Measurements from ENCODE around the gene TACSTD2.

DNA sequence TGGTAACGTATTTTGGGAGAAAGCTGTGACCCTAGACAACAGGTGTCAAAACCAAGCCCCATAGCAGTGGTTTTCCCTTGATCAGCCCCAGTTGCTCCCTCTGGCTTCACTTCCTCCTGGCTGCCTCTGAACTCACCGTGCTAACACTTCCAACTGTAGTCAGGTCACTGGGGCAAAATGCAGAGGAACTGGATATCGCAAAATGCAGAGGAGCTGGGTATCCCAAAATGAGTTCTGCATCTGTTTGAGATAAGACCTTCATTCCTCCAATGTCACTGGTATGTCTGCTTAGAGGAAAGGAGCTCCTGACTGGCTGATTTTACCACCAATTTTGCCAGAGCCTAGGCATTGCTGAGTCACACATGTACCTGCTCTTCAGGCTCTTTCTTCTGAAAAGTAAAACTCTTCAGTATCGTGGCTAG, 19.6 kb upstream of the TACSTD2 start:
- TF ChIP-seq ZNF263 (CRISPR knock-in tag; IDR thresholded peaks at IDR 0.05) (no peak), SMAD9 (CRISPR knock-in tag; IDR thresholded peaks at IDR 0.05) (no peak), NFE2L1 (CRISPR knock-in tag; IDR thresholded peaks at IDR 0.05; ENCODE audit: borderline replicate concordance) (no peak)
- TF ChIP-seq, protein P1, sequence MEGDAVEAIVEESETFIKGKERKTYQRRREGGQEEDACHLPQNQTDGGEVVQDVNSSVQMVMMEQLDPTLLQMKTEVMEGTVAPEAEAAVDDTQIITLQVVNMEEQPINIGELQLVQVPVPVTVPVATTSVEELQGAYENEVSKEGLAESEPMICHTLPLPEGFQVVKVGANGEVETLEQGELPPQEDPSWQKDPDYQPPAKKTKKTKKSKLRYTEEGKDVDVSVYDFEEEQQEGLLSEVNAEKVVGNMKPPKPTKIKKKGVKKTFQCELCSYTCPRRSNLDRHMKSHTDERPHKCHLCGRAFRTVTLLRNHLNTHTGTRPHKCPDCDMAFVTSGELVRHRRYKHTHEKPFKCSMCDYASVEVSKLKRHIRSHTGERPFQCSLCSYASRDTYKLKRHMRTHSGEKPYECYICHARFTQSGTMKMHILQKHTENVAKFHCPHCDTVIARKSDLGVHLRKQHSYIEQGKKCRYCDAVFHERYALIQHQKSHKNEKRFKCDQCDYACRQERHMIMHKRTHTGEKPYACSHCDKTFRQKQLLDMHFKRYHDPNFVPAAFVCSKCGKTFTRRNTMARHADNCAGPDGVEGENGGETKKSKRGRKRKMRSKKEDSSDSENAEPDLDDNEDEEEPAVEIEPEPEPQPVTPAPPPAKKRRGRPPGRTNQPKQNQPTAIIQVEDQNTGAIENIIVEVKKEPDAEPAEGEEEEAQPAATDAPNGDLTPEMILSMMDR (CRISPR knock-in tag; IDR thresholded peaks at IDR 0.05): no peak
- TF ChIP-seq, protein P2, sequence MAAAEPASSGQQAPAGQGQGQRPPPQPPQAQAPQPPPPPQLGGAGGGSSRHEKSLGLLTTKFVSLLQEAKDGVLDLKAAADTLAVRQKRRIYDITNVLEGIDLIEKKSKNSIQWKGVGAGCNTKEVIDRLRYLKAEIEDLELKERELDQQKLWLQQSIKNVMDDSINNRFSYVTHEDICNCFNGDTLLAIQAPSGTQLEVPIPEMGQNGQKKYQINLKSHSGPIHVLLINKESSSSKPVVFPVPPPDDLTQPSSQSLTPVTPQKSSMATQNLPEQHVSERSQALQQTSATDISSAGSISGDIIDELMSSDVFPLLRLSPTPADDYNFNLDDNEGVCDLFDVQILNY (CRISPR knock-in tag; conservative IDR thresholded peaks at IDR 0.05): no peak

All from HepG2 (cell line).